Right lobe of liver (tissue), 6 donors: ENCODE results near the gene SPEM1. TPM values are rescaled to one million over a fixed set of nuclear protein-coding genes. Genes with fewer than 3 reads are reported as not detected.

Experiments used
- ATAC-seq, 4 donors: fragments of 200-7000 bp; cut with Tn5 transposase; one replicate each; pipeline ENCODE4 v1.9.1; 2020; ENCODE audit warnings: mild to moderate bottlenecking in 4 of 4, moderate library complexity in 4 of 4
- DNase-seq, 3 donors: peaks; one replicate each; pipeline ENCODE4 v3.0.0-alpha.2; 2020
- H3K27ac ChIP-seq, 3 donors: fragments of 200-600 bp; one replicate each; pipeline ENCODE4 v1.8.0; 2022
- H3K27me3 ChIP-seq, 2 donors: fragments of 200-600 bp; one replicate each; pipeline ENCODE4 v1.8.0; 2022
- H3K36me3 ChIP-seq, 4 donors: fragments of 200-600 bp; sonication (generic) in 1 of 4; one replicate each; pipeline versions ENCODE4 v1.5.1 to v1.8.0; 2017 to 2022; ENCODE audit warnings: control low read depth in 1 of 4
- H3K4me1 ChIP-seq, 4 donors: fragments of 200-600 bp; sonication (generic) in 1 of 4; one replicate each; pipeline versions ENCODE4 v1.5.1 to v1.8.0; 2017 to 2022; ENCODE audit warnings: control low read depth in 1 of 4
- H3K4me3 ChIP-seq, 3 donors: fragments of 200-600 bp; one replicate each; pipeline ENCODE4 v1.8.0; 2022
- H3K9me3 ChIP-seq, 4 donors: fragments of 200-600 bp; sonication (generic) in 1 of 4; one replicate each; pipeline versions ENCODE4 v1.5.1 to v1.8.0; 2017 to 2022; ENCODE audit warnings: control low read depth in 1 of 4
- POLR2A ChIP-seq: fragments of 450-650 bp; IDR thresholded peaks from one replicate; pipeline ENCODE4 v1.6.1; 2017; ENCODE audit warnings: antibody characterized with exemption, mild to moderate bottlenecking
- WGBS: methylation state at CpG from one replicate; pipeline ENCODE4 v1.1.6; 2018; ENCODE audit warnings: low coverage, low lambda C conversion rate; ENCODE audit not compliant: insufficient coverage; ENCODE audit errors: missing lambda C conversion rate; 5-methylcytosine and 5-hydroxymethylcytosine counted together
- intact Hi-C, 2 donors: fragments of 100-400 bp; cut with DNase I; formaldehyde crosslinking; loops; one replicate each; pipeline versions ENCODE4 v1.11.2 to v1.14.1; 2022
- total RNA-seq, 6 experiments: library from RNA; depleted of rRNA in 2 of 6; stranded (reverse); fragments of >200 nt in 2 of 6; fragmentation: NEBNext Ultra II Directional in 3 of 6; extraction: Animal tissue kit (Norgen Biotek cat#: 25700) in 3 of 6; gene quantifications; one replicate each; pipeline versions ENCODE4 v1.1.0 to v1.2.4, GENCODE V29; 2016 to 2023
- TF ChIP-seq, protein P1 (sequence below), 4 donors: fragments of 200-600 bp in 3 of 4; fragments of 450-650 bp in 1 of 4; IDR thresholded peaks; one replicate each; pipeline versions ENCODE4 v1.5.1 to v1.8.0; 2016 to 2022; ENCODE audit warnings: antibody characterized with exemption in 4 of 4, mild to moderate bottlenecking in 2 of 4
- donor health status: DM: no; HTN: yes; CAD: no.
- donor health status: DM: no; HTN: no; CAD: no.
- donor health status: DM: no; HTN: no; CAD: no.
- donor health status: DM: no; HTN: yes; CAD: no.
- donor health status: DM: no; HTN: yes; CAD: no.

SPEM1 gene
- total RNA-seq, 6 experiments from 2014 or later, result not detected

- no peaks in the 10 kb centered on the region for H3K27me3 ChIP-seq
- ATAC-seq (peak in 3 of 4 donors; percentile 15 to 30 (median 19)), DNase-seq (peak; percentile 81 to 83 (median 82))
- H3K4me3 ChIP-seq, result peak overlapping the region; percentile 31 to 36 (median 33)
- no peaks in the 10 kb centered on the region for H3K9me3 ChIP-seq
- 4% methylated on average over 7 of the region's 12 CpGs for WGBS
- H3K27ac ChIP-seq, result no peak overlapping the region
- H3K36me3 ChIP-seq, result no peaks in the 10 kb centered on the region
- TF ChIP-seq, protein P1, sequence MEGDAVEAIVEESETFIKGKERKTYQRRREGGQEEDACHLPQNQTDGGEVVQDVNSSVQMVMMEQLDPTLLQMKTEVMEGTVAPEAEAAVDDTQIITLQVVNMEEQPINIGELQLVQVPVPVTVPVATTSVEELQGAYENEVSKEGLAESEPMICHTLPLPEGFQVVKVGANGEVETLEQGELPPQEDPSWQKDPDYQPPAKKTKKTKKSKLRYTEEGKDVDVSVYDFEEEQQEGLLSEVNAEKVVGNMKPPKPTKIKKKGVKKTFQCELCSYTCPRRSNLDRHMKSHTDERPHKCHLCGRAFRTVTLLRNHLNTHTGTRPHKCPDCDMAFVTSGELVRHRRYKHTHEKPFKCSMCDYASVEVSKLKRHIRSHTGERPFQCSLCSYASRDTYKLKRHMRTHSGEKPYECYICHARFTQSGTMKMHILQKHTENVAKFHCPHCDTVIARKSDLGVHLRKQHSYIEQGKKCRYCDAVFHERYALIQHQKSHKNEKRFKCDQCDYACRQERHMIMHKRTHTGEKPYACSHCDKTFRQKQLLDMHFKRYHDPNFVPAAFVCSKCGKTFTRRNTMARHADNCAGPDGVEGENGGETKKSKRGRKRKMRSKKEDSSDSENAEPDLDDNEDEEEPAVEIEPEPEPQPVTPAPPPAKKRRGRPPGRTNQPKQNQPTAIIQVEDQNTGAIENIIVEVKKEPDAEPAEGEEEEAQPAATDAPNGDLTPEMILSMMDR (IDR thresholded peaks at IDR 0.05), result no peak
- no peak for TF ChIP-seq POLR2A
- intact Hi-C loops, result no loop called here
- H3K4me1 ChIP-seq, result peaks cover 0 to 40% (median 12%) of the 10 kb centered on the region in 4 donors
These were observed 20.7 kb downstream of the SPEM1 start for GRCh38 chr17:7440834-7441195.

GRCh38 chr17:7441266-7441665 lies 21.1 kb downstream of the SPEM1 start:
- no peak for DNase-seq
- WGBS, result 87% methylated on average over 7 of the region's 7 CpGs

GRCh38 chr17:7442142-7442541 lies 22.0 kb downstream of the SPEM1 start:
- Histone ChIP-seq H3K36me3 (no peaks in the 10 kb centered on the region), H3K27ac (no peak overlapping the region), H3K4me1 (peaks cover 0 to 28% (median 8%) of the 10 kb centered on the region in 4 donors), H3K27me3 (no peaks in the 10 kb centered on the region), H3K4me3 (no peak overlapping the region), H3K9me3 (no peaks in the 10 kb centered on the region)
- intact Hi-C loops, result no loop called here
- TF ChIP-seq, protein P1 (IDR thresholded peaks at IDR 0.05), result no peak
- no peak for TF ChIP-seq POLR2A
- DNase-seq, result no peak
- ATAC-seq, result no peak
- no CpG with 5 or more reads among the region's 2 CpGs for WGBS

More at GRCh38 chr17:7441266-7441665, 21.1 kb downstream of the SPEM1 start:
- intact Hi-C loops, result no loop called here
- H3K4me1 ChIP-seq, result peaks cover 0 to 35% (median 10%) of the 10 kb centered on the region in 4 donors
- TF ChIP-seq POLR2A, result no peak
- TF ChIP-seq, protein P1 (IDR thresholded peaks at IDR 0.05), result no peak
- H3K4me3 ChIP-seq, result no peak overlapping the region
- no peak for ATAC-seq
- no peaks in the 10 kb centered on the region for H3K9me3 ChIP-seq
- H3K27ac ChIP-seq, result no peak overlapping the region
- H3K36me3 ChIP-seq, result no peaks in the 10 kb centered on the region
- no peaks in the 10 kb centered on the region for H3K27me3 ChIP-seq

GRCh38 chr17:7443499-7444485 lies 23.7 kb downstream of the SPEM1 start:
- TF ChIP-seq, protein P1 (IDR thresholded peaks at IDR 0.05), result no peak
- TF ChIP-seq POLR2A, result no peak
- H3K4me3 ChIP-seq, result no peak overlapping the region
- ATAC-seq, result no peak
- H3K27me3 ChIP-seq, result no peaks in the 10 kb centered on the region
- WGBS, result 79% methylated on average over 7 of the region's 7 CpGs
- H3K36me3 ChIP-seq, result no peaks in the 10 kb centered on the region
- H3K9me3 ChIP-seq, result no peaks in the 10 kb centered on the region
- intact Hi-C loops, result no loop called here
- H3K4me1 ChIP-seq, result peaks cover 0 to 23% (median 8%) of the 10 kb centered on the region in 4 donors
- DNase-seq, result no peak
- H3K27ac ChIP-seq, result no peak overlapping the region
